HG02763 (cell line): ENCODE results near the gene PYGO2.
A peak's percentile ranks its signal among the peaks of the same experiment; 100 is the strongest.

Experiments
- ATAC-seq: cut with Tn5 transposase; IDR thresholded peaks from one replicate; pipeline ENCODE4 v1.9.1; 2021; ENCODE audit warnings: mild to moderate bottlenecking, moderate library complexity; ENCODE audit not compliant: unreplicated experiment

PYGO2 gene

GRCh38 chr1:154945160-154945961 is 16.2 kb downstream of the PYGO2 start:
- ATAC-seq = no peak

DNA sequence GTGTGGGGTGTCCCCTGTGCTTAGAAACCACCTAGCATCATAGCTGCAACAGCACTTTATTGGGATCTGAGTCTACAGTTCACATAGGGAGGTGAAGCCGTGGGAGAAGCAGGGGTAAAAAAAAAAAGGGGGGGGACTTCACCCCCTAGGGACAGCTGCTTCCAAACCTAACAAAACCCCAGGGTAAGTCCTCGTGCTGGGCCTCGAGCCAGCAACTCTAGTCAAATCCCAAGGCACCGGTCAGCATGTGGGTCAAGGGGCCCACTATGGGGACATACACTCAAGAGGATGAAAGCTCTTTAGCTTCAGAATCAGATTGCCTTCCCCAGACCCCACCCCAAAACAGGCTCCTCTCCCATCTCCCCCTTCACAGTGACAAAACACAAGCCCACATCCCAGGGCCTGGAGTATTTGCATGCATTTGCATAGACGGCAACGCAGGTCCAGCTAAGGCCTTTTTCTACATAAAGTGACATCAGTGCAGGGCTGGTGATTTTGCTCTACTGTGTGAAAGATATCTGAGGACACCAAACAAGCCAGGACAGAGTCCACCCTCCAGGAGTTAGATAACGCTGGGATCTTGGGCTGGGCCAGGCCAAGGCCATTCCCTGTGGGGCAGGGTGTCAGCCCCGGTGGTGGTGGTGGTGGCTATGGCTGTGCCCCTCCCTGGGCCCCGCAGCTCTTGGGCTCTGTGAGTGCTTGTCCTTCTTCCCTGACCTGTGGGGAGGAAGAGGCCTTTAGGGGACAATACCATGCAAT is 17.0 kb downstream of the PYGO2 start:
- no peak for ATAC-seq

DNA sequence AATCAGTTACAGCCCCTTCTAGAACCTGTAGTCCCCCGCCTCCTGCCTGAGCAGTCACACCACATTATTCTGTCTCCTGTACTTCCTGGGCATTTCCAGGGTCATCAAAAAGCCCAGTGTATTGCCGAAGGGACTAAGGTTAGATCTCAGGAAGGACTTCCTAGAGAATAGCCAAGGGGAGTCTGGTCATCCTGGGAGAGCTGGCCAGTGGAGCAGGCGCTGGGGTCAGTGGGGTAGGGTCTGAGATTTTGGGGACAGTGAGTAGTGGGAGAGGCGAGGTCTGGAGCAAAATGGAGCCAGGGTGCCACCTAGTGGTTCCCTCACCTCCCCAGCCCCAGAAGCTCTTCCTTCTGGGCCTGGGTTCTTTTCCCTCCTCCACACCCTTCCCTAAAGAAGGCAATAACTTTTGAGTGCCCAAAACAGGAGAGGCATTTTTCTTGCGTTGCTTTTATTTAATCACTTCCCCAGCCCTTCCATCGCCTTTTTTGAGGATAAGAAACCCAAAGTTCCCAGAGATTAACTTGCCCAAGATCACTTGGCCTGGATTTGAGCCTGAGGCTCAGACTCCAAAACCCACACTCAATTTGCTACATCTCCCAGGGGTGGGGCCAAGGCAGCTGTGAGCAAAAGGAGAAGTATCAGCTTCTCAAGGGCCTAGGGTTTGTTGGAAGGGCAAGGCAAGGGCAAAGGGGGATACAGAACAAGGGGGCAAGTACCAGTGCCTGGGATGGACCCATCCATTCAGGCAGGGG is 17.8 kb downstream of the PYGO2 start:
- ATAC-seq = no peak

DNA sequence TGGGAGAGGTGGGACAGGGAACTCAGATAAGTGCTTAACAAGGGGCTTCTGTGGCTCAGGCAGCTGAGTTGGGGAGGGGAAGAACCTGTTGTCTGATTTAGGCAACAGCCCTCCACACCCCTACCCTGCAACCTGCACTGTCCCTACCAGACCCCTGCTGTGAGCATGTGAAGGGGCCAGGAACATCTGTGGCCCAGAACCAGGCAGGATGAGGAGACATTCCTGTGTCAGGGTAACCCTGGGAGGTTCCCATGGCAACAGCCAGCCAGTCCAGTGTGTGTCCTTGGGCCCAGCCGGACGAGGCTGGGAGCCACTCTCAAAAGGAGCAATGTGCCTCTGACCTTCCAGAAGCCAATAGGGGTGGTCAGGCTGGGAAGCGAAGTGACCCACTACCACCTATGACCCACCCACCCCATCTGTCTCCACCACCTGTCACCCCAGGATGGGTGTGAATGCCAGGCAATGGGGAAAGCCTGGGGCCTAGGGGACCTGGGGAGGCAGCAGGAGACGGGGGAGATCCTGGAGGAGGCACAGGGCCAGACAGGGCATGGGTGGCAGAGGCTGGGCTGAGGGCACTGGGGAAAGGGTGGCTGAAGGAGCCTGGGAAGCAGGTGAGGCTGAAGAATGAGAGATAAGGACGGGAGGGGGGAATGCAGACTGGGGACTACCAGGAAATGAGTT is 20.1 kb downstream of the PYGO2 start:
- no peak for ATAC-seq

GRCh38 chr1:154940651-154941194 is 20.9 kb downstream of the PYGO2 start:
- no peak for ATAC-seq

- ATAC-seq = no peak
These were observed 21.4 kb downstream of the PYGO2 start for GRCh38 chr1:154940213-154940560.

DNA sequence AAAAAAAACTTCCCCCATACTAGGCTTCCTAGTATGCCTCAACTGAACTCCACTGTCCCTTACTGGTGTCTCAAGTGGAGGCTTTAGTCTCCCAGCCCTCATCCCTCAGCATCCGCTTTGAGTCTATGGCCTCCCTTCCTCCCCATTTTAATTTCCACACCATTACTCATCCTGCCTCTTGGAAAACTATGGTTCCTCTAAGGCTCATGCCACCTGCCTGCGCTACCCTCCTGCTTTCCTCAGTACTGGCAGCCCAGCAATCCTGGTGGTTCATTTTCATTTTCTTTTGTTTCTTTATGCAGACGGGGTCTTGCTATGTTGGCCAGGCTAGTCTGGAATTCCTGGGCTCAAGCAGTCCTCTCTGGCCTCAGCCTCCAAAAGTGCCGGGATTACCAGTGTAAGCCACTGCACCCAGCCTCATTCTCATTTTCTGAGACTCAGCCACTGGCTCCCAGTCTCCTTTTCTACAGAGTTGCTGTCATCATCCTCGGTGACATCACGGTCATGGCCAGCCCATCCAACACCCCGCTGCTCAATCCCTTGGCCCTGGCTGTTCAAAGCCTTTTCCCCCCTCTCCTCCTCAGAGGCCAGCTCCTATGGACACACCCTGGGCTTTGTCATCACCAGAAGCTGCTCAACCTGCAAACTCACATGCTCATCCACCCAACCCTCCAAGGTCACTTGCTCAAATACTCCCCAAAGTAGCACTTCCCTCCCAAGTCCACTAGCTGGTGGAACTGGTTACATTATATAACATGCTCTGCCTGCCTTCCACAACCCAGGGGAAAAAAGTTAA is 22.8 kb downstream of the PYGO2 start:
- no peak for ATAC-seq

DNA sequence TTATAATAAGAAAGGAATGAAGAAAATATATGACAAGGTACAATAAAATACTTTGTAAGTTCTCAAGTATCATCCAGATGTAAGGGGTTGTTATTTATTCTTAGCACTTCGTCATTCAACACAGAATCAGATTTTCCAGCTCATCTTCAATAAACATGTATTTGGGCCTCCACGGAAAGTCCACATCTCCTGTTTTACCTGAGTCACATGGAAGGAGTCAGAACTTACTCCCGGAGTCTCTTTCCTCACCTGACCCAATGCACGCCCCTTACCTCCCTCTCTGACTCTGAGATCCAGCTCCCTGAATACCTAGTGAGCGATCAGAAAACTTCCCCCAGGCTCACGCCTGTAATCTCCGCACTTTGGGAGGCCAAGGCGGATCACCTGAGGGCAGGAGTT is 23.6 kb downstream of the PYGO2 start:
- ATAC-seq = no peak

- ATAC-seq = peak; percentile 56
These were observed 24.2 kb downstream of the PYGO2 start for GRCh38 chr1:154937085-154937987.

DNA sequence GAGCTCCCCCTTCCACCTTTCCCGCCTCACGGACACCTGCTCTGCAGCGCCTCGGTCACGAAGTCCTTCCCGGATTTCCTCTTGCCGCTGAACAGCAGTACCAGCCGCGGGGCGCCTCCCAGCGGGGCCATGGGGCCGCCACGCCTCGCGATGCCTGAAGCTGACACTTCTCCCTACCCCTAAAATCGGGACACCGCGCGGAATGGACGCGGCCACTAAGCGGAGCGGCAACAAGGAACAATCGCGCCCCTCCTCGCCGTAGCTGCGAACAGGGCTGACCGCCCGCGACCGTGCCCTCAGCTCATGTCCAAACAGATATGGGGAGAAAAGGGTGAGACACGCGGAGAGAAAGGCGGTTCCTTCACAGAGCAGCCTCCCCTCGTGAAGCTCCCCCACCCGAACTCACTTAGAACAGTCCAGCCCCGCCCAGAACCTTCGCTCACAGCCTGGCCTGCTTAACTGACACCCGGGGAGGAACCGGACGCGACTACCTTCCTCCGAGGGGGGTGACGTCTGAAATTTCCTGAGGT is 25.0 kb downstream of the PYGO2 start, which contains the start of gene PMVK:
TSS of gene PMVK (minus strand) at position 165 of the 530 bp plus-strand sequence. CDS start at position 131, 34 bp downstream.
- peak; percentile 67 for ATAC-seq

- ATAC-seq = no peak
These were observed 25.6 kb downstream of the PYGO2 start for GRCh38 chr1:154935749-154936554.

DNA sequence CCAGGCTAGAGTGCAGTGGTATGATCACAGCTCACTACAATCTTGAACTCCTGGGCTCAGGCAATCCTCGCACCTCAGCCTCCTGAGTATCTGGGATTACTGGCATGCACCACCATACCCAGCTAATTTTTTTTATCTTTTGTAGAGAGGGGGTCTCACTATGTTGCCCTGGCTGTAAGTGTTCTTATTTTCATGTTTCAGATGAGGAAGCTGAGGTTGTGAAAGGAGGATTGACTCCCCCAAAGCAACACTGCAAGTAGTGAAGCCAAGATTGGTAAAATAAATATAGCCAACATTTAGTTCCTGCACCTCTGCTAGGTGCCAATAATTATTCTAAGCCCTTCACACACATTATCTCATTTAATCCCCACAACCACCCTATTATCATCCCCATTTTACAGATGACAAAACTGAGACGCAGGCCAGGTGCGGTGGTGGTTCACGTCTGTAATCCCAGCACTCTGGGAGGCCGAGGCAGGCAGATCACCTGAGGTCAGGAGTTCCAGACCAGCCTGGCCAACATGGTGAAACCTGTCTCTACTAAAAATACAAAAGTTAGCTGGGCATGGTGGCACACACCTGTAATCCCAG is 27.1 kb downstream of the PYGO2 start:
- no peak for ATAC-seq

DNA sequence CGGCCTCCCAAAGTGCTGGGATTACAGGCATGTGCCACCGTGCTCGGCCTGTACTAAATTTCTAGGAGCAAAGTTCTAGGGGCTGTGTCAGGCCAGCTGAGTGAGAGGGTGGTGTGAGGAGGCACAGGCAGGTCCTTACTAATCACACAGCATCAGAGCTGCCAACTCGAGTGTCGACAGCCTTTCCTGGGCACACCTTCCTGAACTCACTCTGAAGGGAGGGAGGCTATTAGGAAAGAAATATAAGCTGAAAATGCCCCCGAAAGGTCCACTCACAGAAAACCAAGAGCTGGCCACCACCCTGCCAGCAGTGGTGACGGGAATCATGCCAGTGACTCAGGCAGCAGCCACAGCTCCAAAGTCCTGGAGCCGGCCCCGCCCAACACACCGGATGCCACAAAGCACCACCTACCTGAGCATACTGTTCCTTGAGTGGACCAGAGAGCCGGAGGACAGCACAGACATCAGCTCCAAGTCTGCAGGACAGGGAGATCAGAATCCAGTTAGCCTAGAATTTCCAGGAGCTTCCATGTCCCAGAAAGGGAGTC is 29.6 kb downstream of the PYGO2 start:
- ATAC-seq = no peak

GRCh38 chr1:154926201-154926600 is 35.4 kb downstream of the PYGO2 start:
- no peak for ATAC-seq

- no peak for ATAC-seq
These were observed 36.0 kb downstream of the PYGO2 start for GRCh38 chr1:154925335-154926170.

- no peak for ATAC-seq
These were observed 37.9 kb downstream of the PYGO2 start for GRCh38 chr1:154923695-154924094.
